ENCODE measurements around the gene LSS.

- TF ChIP-seq CTCF (IDR thresholded peaks at IDR 0.05): no peak
- TF ChIP-seq EP300 (IDR thresholded peaks at IDR 0.05): no peak
These were observed 20.3 kb upstream of the LSS start for GRCh38 chr21:46248827-46249226.

Data from stomach (tissue), 4 donors.